ENCODE results near the gene MAD1L1. TPM values are rescaled to one million over a fixed set of nuclear protein-coding genes. Genes with fewer than 3 reads are reported as not detected.
A peak's percentile ranks its signal among the peaks of the same experiment; 100 is the strongest.

MAD1L1 gene
- total RNA-seq, 1 experiment from 2014 or later = 43.8 TPM

DNA sequence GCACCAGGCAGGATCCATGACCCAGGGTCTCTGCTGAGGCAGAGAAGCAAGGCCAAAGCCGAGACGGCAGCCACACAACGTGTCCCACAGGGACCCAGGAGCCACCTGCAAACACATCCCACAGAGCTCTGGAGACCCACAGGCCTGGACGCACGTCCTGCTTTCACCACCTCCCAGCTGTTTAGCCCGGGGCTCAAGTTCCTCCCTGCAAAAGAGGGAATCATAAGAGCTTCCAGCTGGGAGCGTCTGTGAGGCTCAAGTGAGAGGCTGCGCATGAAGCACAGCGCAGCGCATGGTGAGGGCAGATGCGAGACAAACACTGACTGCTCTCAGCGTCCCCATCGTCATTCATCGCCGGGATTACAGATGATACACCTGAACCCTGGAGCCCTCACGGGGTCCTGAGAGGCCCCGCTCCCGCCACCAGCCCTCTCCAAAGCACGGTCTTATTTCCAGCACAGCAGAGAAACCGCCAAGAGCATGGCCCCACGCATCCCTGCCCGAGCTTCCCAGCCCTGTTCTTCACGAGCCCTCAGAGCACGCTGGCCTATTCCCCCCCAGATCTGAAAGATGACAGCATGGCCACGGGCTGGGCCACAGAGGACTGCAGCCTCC lies 88.7 kb downstream of the MAD1L1 start:
- TF ChIP-seq, protein P1, sequence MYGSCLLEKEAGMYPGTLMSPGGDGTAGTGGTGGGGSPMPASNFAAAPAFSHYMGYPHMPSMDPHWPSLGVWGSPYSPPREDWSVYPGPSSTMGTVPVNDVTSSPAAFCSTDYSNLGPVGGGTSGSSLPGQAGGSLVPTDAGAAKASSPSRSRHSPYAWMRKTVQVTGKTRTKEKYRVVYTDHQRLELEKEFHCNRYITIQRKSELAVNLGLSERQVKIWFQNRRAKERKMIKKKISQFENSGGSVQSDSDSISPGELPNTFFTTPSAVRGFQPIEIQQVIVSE (CRISPR knock-in tag; IDR thresholded peaks at IDR 0.05; ENCODE audit: borderline replicate concordance) = no peak
- TF ChIP-seq ESRRA (CRISPR knock-in tag; IDR thresholded peaks at IDR 0.05; ENCODE audit: borderline replicate concordance) (no peak), JAZF1 (CRISPR knock-in tag; IDR thresholded peaks at IDR 0.05) (no peak)
- CTCF ChIA-PET = interaction anchor here (1.5 kb wide), 1 partner anchor 261 kb away, joined by 6 read pairs; no protein-coding TSS in a partner anchor
- ATAC-seq (no peak), DNase-seq (ENCODE audit: low spot score) (no peak)
- Mint-ChIP-seq H3K9me3 (no peaks in the 10 kb centered on the region), H3K4me3 (no peak overlapping the region), H3K27ac (no peak overlapping the region), H3K27me3 (ENCODE audit: low read depth) (no peaks in the 10 kb centered on the region), H3K36me3 (peaks cover 15% of the 10 kb centered on the region), H3K4me1 (peaks cover 7% of the 10 kb centered on the region)
- POLR2A ChIA-PET = no interaction called here

DNA sequence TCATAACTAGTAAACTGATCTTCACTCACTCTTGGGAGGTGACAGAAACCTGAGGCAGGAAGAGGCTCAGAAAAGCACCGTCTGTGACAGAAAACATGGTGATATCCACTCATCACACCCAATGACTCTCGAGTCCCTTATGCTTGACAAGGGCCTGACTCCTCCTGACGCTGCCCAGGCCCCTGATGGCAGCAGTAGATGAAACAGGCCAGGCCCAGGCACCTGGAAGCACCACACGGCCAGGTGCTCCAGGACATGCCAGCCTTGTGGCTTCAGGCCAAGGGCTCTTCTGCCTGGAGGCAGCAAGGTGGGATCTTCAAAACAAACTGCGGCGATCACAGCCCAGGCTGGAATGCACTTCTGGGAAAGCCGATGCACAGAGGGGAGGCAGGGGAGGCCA lies 89.3 kb downstream of the MAD1L1 start:
- H3K27ac Mint-ChIP-seq = peak overlapping the region; percentile 65; the same call in 1 of the 2 replicates
- no peaks in the 10 kb centered on the region for H3K9me3 Mint-ChIP-seq
- peaks cover 15% of the 10 kb centered on the region for H3K36me3 Mint-ChIP-seq
- no peak overlapping the region for H3K4me3 Mint-ChIP-seq
- TF ChIP-seq ETV6 (CRISPR knock-in tag; IDR thresholded peaks at IDR 0.05) (no peak), ZNF396 (CRISPR knock-in tag; IDR thresholded peaks at IDR 0.05; ENCODE audit: borderline replicate concordance) (no peak), IRF2 (CRISPR knock-in tag; IDR thresholded peaks at IDR 0.05; ENCODE audit: borderline replicate concordance, low read depth) (no peak), ZNF671 (CRISPR knock-in tag; IDR thresholded peaks at IDR 0.05) (no peak), GABPB1 (CRISPR knock-in tag; IDR thresholded peaks at IDR 0.05) (no peak), ATF2 (CRISPR knock-in tag; IDR thresholded peaks at IDR 0.05; ENCODE audit: borderline replicate concordance, low read depth) (no peak), FOXP1 (CRISPR knock-in tag; IDR thresholded peaks at IDR 0.05; ENCODE audit: borderline replicate concordance) (no peak), CBFB (CRISPR knock-in tag; IDR thresholded peaks at IDR 0.05; ENCODE audit: low read depth) (no peak), ZNF317 (CRISPR knock-in tag; IDR thresholded peaks at IDR 0.05; ENCODE audit: borderline replicate concordance, low read depth) (no peak), SMAD3 (CRISPR knock-in tag; IDR thresholded peaks at IDR 0.05; ENCODE audit: borderline replicate concordance) (no peak), NR2C2 (CRISPR knock-in tag; IDR thresholded peaks at IDR 0.05) (no peak), ZNF138 (CRISPR knock-in tag; conservative IDR thresholded peaks at IDR 0.05) (no peak), ZNF263 (CRISPR knock-in tag; IDR thresholded peaks at IDR 0.05; ENCODE audit: low read depth) (no peak), ERG (CRISPR knock-in tag; IDR thresholded peaks at IDR 0.05) (no peak)
- TF ChIP-seq, protein P2, sequence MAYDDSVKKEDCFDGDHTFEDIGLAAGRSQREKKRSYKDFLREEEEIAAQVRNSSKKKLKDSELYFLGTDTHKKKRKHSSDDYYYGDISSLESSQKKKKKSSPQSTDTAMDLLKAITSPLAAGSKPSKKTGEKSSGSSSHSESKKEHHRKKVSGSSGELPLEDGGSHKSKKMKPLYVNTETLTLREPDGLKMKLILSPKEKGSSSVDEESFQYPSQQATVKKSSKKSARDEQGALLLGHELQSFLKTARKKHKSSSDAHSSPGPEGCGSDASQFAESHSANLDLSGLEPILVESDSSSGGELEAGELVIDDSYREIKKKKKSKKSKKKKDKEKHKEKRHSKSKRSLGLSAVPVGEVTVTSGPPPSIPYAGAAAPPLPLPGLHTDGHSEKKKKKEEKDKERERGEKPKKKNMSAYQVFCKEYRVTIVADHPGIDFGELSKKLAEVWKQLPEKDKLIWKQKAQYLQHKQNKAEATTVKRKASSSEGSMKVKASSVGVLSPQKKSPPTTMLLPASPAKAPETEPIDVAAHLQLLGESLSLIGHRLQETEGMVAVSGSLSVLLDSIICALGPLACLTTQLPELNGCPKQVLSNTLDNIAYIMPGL (CRISPR knock-in tag; IDR thresholded peaks at IDR 0.05) = no peak
- TF ChIP-seq, protein P3, sequence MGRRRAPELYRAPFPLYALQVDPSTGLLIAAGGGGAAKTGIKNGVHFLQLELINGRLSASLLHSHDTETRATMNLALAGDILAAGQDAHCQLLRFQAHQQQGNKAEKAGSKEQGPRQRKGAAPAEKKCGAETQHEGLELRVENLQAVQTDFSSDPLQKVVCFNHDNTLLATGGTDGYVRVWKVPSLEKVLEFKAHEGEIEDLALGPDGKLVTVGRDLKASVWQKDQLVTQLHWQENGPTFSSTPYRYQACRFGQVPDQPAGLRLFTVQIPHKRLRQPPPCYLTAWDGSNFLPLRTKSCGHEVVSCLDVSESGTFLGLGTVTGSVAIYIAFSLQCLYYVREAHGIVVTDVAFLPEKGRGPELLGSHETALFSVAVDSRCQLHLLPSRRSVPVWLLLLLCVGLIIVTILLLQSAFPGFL (CRISPR knock-in tag; IDR thresholded peaks at IDR 0.05; ENCODE audit: borderline replicate concordance) = no peak
- H3K27me3 Mint-ChIP-seq (ENCODE audit: low read depth) = no peaks in the 10 kb centered on the region
- peaks cover 7% of the 10 kb centered on the region for H3K4me1 Mint-ChIP-seq
- ChIA-PET CTCF (no interaction called here), POLR2A (no interaction called here)
- ATAC-seq (no peak), DNase-seq (ENCODE audit: low spot score) (no peak)
